ENCODE data around the gene QSER1. TPM values are rescaled to one million over a fixed set of nuclear protein-coding genes. Genes with fewer than 3 reads are reported as not detected.

Gene QSER1
- total and polyA plus RNA-seq, 8 donors: 3.0 to 25.1 (median 20.7) TPM

GRCh38 chr11:33015621-33016551 is 123.3 kb downstream of the QSER1 start, which contains the start of gene DEPDC7:
Gene DEPDC7, plus strand, starts transcription at chr11:33015878. Its CDS starts 78 bp downstream, at chr11:33015956.
- ATAC-seq: peak; percentile 96 to 97 (median 96)
- Histone ChIP-seq H3K4me1 (peaks cover 0 to 9% (median 8%) of the 10 kb centered on the region in 3 donors), H3K4me3 (peak within 1 kb of the TSS; percentile 32 to 79 (median 65)), H3K9me3 (no peaks in the 10 kb centered on the region), H3K36me3 (no peaks in the 10 kb centered on the region), H3K27me3 (no peaks in the 10 kb centered on the region), H3K27ac (peak within 1 kb of the TSS; percentile 25 to 52 (median 32))
- peak; percentile 87 to 97 (median 92) for DNase-seq
- WGBS, 2 donors: 3% methylated on average over 71 to 89 of the region's 89 CpGs
- TF ChIP-seq, protein P1, sequence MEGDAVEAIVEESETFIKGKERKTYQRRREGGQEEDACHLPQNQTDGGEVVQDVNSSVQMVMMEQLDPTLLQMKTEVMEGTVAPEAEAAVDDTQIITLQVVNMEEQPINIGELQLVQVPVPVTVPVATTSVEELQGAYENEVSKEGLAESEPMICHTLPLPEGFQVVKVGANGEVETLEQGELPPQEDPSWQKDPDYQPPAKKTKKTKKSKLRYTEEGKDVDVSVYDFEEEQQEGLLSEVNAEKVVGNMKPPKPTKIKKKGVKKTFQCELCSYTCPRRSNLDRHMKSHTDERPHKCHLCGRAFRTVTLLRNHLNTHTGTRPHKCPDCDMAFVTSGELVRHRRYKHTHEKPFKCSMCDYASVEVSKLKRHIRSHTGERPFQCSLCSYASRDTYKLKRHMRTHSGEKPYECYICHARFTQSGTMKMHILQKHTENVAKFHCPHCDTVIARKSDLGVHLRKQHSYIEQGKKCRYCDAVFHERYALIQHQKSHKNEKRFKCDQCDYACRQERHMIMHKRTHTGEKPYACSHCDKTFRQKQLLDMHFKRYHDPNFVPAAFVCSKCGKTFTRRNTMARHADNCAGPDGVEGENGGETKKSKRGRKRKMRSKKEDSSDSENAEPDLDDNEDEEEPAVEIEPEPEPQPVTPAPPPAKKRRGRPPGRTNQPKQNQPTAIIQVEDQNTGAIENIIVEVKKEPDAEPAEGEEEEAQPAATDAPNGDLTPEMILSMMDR (IDR thresholded peaks at IDR 0.05): no peak
- intact Hi-C loops (cut with DNase I): no loop called here
- FAIRE-seq: no peak

DNA sequence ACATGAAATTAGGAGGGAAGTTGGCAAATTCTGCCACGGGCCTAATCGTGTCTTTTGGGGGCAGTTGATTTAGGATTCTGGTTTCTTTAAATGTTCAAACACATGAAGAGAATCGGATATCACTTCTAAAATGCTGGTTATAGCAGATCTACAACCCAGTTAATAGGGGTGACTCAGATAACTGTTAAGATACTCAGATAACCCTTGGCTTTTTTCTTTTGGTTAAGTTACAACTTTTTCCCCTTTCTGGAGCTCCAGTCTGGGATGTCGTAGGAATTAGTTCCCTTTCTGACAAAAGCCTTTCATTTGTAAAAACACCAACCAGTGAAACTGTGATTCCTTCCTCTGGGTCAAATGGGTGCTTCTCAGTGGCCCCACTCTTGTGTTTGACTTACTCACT is 124.0 kb downstream of the QSER1 start:
- DNase-seq (no peak), FAIRE-seq (no peak), ATAC-seq (no peak)
- 35 to 39% methylated on average over 4 of the region's 4 CpGs for WGBS, 2 donors
- peak overlapping the region in 3 of 4 donors; percentile 56 to 79 (median 74) for H3K4me3 ChIP-seq
- TF ChIP-seq, protein P1 (IDR thresholded peaks at IDR 0.05): no peak
- no peak overlapping the region for H3K27ac ChIP-seq
- H3K4me1 ChIP-seq: peaks cover 0 to 13% (median 12%) of the 10 kb centered on the region in 3 donors
- no peaks in the 10 kb centered on the region for H3K27me3 ChIP-seq
- no peaks in the 10 kb centered on the region for H3K36me3 ChIP-seq
- H3K9me3 ChIP-seq: no peaks in the 10 kb centered on the region
- intact Hi-C loops (cut with DNase I): no loop called here

DNA sequence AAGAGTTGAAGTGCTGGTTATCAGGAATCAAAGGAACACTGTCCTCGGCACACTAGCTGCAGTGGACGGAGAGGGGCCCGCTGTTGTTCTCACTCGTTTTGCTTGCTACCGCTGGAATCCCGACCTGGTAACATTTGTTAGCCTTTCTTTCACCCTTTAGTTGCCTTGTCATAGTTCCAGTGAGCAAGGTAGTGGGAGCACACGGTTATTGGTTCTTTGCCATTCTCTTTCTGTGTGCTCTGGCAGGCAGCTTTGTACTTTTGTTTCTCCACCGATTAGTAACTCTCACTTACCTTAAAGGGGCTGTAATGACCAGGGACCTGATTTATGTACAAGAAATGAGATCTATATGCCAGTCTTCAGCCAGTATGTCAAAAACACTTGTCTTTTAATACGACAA is 124.9 kb downstream of the QSER1 start:
- Histone ChIP-seq H3K36me3 (no peaks in the 10 kb centered on the region), H3K27ac (no peak overlapping the region), H3K27me3 (no peaks in the 10 kb centered on the region), H3K4me3 (peak overlapping the region in 2 of 4 donors; percentile 74 to 79), H3K9me3 (no peaks in the 10 kb centered on the region), H3K4me1 (peaks cover 0 to 20% (median 15%) of the 10 kb centered on the region in 3 donors)
- TF ChIP-seq, protein P1 (IDR thresholded peaks at IDR 0.05): no peak
- 37 to 40% methylated on average over 9 of the region's 9 CpGs for WGBS, 2 donors
- DNase-seq (no peak), FAIRE-seq (no peak), ATAC-seq (peak in 3 of 4 donors; percentile 16 to 31 (median 28))
- intact Hi-C loops (cut with DNase I): no loop called here

DNA sequence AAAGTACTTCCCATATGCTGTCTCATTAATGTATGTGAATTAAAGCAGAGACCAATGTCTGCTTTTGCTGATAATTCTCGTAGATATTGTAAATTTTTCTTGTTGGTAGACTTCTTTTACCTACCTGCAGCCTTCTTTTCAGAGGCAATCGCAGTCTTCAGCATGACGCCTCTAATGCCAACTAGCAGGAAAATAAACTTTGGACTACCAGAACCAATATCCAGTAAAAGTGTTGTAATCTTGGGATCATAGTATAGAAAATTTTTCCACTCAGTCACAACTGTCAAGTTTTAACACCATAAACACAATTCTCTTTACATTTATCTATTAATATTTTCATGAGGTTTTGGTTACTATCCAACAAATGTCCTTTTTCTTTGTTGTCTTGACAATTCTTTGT is 125.4 kb downstream of the QSER1 start:
- DNase-seq: no peak
- no peak for FAIRE-seq
- H3K9me3 ChIP-seq: no peaks in the 10 kb centered on the region
- WGBS, 2 donors: 45 to 53% methylated on average over 3 of the region's 3 CpGs
- TF ChIP-seq, protein P1 (IDR thresholded peaks at IDR 0.05): no peak
- no peak for ATAC-seq
- H3K4me3 ChIP-seq: peak overlapping the region in 2 of 4 donors; percentile 74 to 79
- no peaks in the 10 kb centered on the region for H3K27me3 ChIP-seq
- no peaks in the 10 kb centered on the region for H3K36me3 ChIP-seq
- H3K4me1 ChIP-seq: peaks cover 0 to 20% (median 15%) of the 10 kb centered on the region in 3 donors
- intact Hi-C loops (cut with DNase I): no loop called here
- no peak overlapping the region for H3K27ac ChIP-seq

Data from pancreas (tissue), 10 donors.